Ascending aorta (tissue), 2 donors: ENCODE results near the gene SLC6A20. TPM values are rescaled to one million over a fixed set of nuclear protein-coding genes. Genes with fewer than 3 reads are reported as not detected.

Experiments used
- DNase-seq, 2 donors: peaks; one replicate each; pipeline ENCODE4 v3.0.0-alpha.2; 2019; ENCODE audit warnings: low spot score in 2 of 2
- H3K27ac ChIP-seq, 2 donors: fragments of 200-600 bp; sonication (generic); one replicate each; pipeline ENCODE4 v1.5.1; 2016 to 2017; ENCODE audit warnings: mild to moderate bottlenecking in 1 of 2
- H3K27me3 ChIP-seq: fragments of 200-600 bp; sonication (generic); one replicate; pipeline ENCODE4 v1.5.1; 2017
- H3K36me3 ChIP-seq, 2 donors: fragments of 200-600 bp; sonication (generic); one replicate each; pipeline ENCODE4 v1.5.1; 2016
- H3K4me1 ChIP-seq, 2 donors: fragments of 200-600 bp; sonication (generic); one replicate each; pipeline ENCODE4 v1.5.1; 2016 to 2017; ENCODE audit warnings: mild to moderate bottlenecking in 1 of 2
- H3K4me3 ChIP-seq, 2 donors: fragments of 200-600 bp; sonication (generic); one replicate each; pipeline ENCODE4 v1.5.1; 2016 to 2017; ENCODE audit warnings: mild to moderate bottlenecking in 1 of 2
- H3K9me3 ChIP-seq, 2 donors: fragments of 200-600 bp; sonication (generic); one replicate each; pipeline ENCODE4 v1.5.1; 2016
- intact Hi-C: fragments of 100-400 bp; cut with DNase I; formaldehyde crosslinking; loops from one replicate; pipeline ENCODE4 v1.15.1; 2023
- total RNA-seq: library from RNA; depleted of rRNA; stranded (reverse); fragments of >200 nt; gene quantifications from one replicate; pipeline ENCODE4 v1.1.0, GENCODE V29; 2016
- TF ChIP-seq, protein P1 (sequence below), 3 experiments: fragments of 200-600 bp in 2 of 3; fragments of 450-650 bp in 1 of 3; sonication (generic) in 2 of 3; IDR thresholded peaks; one replicate each; pipeline ENCODE4 v1.5.1; 2016 to 2019; ENCODE audit warnings: antibody characterized with exemption in 3 of 3, mild to moderate bottlenecking in 1 of 3, moderate library complexity in 1 of 3

SLC6A20 gene
- total RNA-seq, 1 donor from 2014 or later: not detected

DNA sequence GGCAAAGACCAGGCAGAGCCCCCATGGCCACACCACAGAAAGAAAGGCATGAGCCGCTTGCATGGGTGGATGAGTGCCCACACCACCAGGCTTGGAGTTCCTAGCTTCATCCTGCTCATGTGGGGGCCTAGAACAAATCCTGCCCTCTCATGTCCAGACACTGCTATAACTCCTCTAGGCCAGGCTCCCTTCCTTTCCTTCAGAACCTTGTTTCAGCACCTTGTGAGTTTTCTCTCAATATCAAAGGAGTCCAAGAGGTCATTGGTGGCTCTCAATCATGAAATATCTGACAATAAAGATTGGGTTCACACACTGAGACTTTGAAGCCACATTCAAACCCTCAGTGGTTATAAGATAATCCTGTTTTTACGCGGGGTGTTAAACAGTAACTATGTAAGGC lies 12.7 kb downstream of the SLC6A20 start:
- TF ChIP-seq, protein P1, sequence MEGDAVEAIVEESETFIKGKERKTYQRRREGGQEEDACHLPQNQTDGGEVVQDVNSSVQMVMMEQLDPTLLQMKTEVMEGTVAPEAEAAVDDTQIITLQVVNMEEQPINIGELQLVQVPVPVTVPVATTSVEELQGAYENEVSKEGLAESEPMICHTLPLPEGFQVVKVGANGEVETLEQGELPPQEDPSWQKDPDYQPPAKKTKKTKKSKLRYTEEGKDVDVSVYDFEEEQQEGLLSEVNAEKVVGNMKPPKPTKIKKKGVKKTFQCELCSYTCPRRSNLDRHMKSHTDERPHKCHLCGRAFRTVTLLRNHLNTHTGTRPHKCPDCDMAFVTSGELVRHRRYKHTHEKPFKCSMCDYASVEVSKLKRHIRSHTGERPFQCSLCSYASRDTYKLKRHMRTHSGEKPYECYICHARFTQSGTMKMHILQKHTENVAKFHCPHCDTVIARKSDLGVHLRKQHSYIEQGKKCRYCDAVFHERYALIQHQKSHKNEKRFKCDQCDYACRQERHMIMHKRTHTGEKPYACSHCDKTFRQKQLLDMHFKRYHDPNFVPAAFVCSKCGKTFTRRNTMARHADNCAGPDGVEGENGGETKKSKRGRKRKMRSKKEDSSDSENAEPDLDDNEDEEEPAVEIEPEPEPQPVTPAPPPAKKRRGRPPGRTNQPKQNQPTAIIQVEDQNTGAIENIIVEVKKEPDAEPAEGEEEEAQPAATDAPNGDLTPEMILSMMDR (IDR thresholded peaks at IDR 0.05): no peak
- H3K27me3 ChIP-seq: no peaks in the 10 kb centered on the region
- H3K36me3 ChIP-seq: no peaks in the 10 kb centered on the region
- intact Hi-C loops: no loop called here
- no peaks in the 10 kb centered on the region for H3K4me1 ChIP-seq
- H3K9me3 ChIP-seq: no peaks in the 10 kb centered on the region
- H3K4me3 ChIP-seq: no peak overlapping the region
- no peak overlapping the region for H3K27ac ChIP-seq
- DNase-seq: peak in 1 of 2 donors; percentile 21

- Histone ChIP-seq H3K9me3 (no peaks in the 10 kb centered on the region), H3K4me1 (no peaks in the 10 kb centered on the region), H3K27ac (no peak overlapping the region), H3K36me3 (no peaks in the 10 kb centered on the region), H3K27me3 (no peaks in the 10 kb centered on the region), H3K4me3 (no peak overlapping the region)
- TF ChIP-seq, protein P1 (IDR thresholded peaks at IDR 0.05): no peak
- intact Hi-C loops: no loop called here
- no peak for DNase-seq
Measured at GRCh38 chr3:45782381-45782780, 14.0 kb downstream of the SLC6A20 start.

GRCh38 chr3:45781841-45782240 lies 14.5 kb downstream of the SLC6A20 start:
- Histone ChIP-seq H3K27ac (no peak overlapping the region), H3K4me1 (no peaks in the 10 kb centered on the region), H3K36me3 (no peaks in the 10 kb centered on the region), H3K27me3 (no peaks in the 10 kb centered on the region), H3K4me3 (no peak overlapping the region), H3K9me3 (no peaks in the 10 kb centered on the region)
- peak in 1 of 2 donors; percentile 46 for DNase-seq
- intact Hi-C loops: no loop called here
- TF ChIP-seq, protein P1 (IDR thresholded peaks at IDR 0.05): no peak

- Histone ChIP-seq H3K9me3 (no peaks in the 10 kb centered on the region), H3K36me3 (no peaks in the 10 kb centered on the region), H3K4me3 (no peak overlapping the region), H3K27ac (no peak overlapping the region), H3K4me1 (no peaks in the 10 kb centered on the region), H3K27me3 (no peaks in the 10 kb centered on the region)
- peak in 1 of 2 donors; percentile 31 for DNase-seq
- TF ChIP-seq, protein P1 (IDR thresholded peaks at IDR 0.05): no peak
- intact Hi-C loops: no loop called here
Measured at GRCh38 chr3:45781271-45781670, 15.1 kb downstream of the SLC6A20 start.

DNA sequence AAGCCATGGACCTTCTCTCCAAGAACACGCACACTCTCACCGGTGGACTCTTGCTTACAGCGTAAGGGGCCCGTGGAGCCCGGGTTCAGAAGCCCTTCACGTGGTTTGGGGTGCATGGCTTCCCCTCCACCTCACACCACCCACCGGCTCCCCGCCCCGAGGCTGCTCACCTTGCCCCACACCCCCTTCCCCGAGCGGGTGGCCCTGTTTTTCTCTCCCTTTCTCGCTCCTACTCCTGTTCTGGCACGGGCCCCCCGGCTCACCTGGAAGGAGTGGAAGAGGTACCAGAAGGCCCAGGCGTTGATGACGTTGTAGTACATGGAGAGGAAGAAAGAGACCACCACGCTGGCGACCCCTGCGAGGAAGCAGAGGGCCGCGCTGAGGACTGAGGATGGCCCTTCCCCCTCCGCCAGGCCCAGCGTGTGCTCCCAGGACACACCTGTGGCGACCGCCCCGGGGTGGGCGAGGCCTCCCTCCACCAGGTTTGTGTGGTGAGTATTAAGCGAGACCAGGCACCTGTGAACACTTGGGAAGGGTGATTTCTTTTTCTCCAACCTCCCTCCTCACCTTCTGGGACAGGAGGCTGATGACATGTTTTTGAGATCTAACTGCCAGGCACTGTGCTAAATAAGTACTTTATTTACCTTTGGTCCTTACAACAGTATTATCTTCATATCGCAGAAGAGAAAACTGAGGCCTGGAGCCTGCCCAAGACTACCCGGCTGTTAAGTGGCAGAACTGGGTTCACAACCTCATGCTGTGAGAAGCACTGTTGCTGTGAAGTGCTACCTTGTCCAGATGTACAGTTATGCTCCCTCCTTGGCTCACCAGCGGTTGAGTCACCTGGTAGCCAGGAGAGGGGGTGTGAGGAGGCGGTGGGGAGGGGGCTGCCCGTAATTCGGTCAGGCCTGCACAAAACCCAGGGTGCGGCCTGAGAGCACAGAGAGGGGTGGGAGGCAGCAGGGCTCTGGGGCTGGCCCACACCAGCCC lies 16.3 kb downstream of the SLC6A20 start:
- intact Hi-C loops: no loop called here
- DNase-seq: peak in 1 of 2 donors; percentile 37
- H3K36me3 ChIP-seq: no peaks in the 10 kb centered on the region
- no peaks in the 10 kb centered on the region for H3K27me3 ChIP-seq
- H3K27ac ChIP-seq: no peak overlapping the region
- TF ChIP-seq, protein P1 (IDR thresholded peaks at IDR 0.05): no peak
- no peaks in the 10 kb centered on the region for H3K9me3 ChIP-seq
- no peak overlapping the region for H3K4me3 ChIP-seq
- no peaks in the 10 kb centered on the region for H3K4me1 ChIP-seq
